Measurements from ENCODE around the gene ITGA3.
A peak's percentile ranks its signal among the peaks of the same experiment; 100 is the strongest.

The ITGA3 gene

DNA sequence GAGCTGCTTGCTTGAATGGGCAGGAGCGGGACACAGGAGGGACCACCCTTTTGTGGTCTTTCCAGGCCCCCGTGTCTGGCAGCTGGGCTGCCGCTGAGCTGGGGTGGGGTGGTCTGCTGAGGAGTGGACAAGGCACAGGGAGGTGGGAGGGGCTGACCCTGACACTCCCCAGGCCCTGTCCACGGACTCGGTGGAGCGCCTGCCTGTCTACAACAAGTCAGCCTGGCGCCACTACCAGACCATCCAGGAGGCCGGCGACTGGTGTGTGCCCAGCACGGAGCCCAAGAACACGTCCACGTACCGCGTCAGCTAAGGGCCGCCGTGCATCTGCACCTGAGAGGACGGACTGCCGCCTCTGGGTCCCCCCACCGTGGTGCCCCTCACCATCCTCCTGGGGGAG, 53.9 kb downstream of the ITGA3 start:
- TF ChIP-seq, protein P1, sequence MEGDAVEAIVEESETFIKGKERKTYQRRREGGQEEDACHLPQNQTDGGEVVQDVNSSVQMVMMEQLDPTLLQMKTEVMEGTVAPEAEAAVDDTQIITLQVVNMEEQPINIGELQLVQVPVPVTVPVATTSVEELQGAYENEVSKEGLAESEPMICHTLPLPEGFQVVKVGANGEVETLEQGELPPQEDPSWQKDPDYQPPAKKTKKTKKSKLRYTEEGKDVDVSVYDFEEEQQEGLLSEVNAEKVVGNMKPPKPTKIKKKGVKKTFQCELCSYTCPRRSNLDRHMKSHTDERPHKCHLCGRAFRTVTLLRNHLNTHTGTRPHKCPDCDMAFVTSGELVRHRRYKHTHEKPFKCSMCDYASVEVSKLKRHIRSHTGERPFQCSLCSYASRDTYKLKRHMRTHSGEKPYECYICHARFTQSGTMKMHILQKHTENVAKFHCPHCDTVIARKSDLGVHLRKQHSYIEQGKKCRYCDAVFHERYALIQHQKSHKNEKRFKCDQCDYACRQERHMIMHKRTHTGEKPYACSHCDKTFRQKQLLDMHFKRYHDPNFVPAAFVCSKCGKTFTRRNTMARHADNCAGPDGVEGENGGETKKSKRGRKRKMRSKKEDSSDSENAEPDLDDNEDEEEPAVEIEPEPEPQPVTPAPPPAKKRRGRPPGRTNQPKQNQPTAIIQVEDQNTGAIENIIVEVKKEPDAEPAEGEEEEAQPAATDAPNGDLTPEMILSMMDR (IDR thresholded peaks at IDR 0.05; ENCODE audit: low read depth, low read length) = no peak
- no peak for DNase-seq
- H3K27ac ChIP-seq = no peak overlapping the region; the same call in 1 of the 2 replicates
- H3K9me3 ChIP-seq (ENCODE audit: severe bottlenecking) = no peaks in the 10 kb centered on the region
- H3K27me3 ChIP-seq (ENCODE audit: insufficient read depth, low read depth, severe bottlenecking) = no peaks in the 10 kb centered on the region
- peaks cover 25% of the 10 kb centered on the region for H3K36me3 ChIP-seq
- H3K4me3 ChIP-seq (ENCODE audit: low read depth, low read length) = no peak overlapping the region

DNA sequence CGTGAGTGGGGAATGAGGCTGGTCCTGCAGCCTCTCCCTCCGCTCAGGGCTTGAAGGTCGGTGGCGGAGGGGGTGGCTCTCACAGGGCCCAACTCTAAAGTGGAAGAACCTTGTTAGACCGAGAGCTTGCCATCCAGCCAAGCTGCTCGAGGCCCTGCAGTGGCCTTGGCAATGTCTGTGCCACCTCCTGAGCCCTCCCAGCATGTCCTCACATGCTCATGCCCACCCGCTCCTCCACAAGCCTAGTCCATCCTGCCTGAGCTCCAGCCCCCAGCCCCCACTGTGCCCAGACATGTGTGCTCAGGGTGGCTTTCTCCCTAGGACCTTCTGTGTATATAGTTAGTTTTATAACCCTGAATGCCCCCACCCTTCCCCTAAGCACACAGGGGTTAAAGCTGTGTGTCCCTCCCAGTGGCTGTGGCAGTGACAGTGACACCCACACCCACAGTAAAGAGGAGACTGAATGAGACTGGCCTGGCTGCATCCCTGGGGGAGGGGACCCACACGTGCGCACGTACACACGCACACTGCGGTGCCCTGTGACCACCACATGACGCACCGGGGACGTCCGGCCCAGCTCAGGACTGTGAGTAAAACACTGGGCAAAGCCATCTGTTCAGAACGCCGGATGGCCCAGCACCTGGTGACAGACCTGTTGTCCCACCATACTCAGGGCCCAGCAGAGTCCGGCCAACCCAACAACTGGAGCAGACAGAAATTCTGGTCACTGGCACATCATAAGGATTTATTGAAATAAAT, 54.9 kb downstream of the ITGA3 start:
- H3K27me3 ChIP-seq (ENCODE audit: insufficient read depth, low read depth, severe bottlenecking) = no peaks in the 10 kb centered on the region
- no peaks in the 10 kb centered on the region for H3K9me3 ChIP-seq (ENCODE audit: severe bottlenecking)
- H3K36me3 ChIP-seq = peaks cover 32% of the 10 kb centered on the region
- TF ChIP-seq, protein P1 (IDR thresholded peaks at IDR 0.05; ENCODE audit: low read depth, low read length) = no peak
- peak overlapping the region; percentile 87 for H3K27ac ChIP-seq
- H3K4me3 ChIP-seq (ENCODE audit: low read depth, low read length) = no peak overlapping the region
- DNase-seq = peak; percentile 85

DNA sequence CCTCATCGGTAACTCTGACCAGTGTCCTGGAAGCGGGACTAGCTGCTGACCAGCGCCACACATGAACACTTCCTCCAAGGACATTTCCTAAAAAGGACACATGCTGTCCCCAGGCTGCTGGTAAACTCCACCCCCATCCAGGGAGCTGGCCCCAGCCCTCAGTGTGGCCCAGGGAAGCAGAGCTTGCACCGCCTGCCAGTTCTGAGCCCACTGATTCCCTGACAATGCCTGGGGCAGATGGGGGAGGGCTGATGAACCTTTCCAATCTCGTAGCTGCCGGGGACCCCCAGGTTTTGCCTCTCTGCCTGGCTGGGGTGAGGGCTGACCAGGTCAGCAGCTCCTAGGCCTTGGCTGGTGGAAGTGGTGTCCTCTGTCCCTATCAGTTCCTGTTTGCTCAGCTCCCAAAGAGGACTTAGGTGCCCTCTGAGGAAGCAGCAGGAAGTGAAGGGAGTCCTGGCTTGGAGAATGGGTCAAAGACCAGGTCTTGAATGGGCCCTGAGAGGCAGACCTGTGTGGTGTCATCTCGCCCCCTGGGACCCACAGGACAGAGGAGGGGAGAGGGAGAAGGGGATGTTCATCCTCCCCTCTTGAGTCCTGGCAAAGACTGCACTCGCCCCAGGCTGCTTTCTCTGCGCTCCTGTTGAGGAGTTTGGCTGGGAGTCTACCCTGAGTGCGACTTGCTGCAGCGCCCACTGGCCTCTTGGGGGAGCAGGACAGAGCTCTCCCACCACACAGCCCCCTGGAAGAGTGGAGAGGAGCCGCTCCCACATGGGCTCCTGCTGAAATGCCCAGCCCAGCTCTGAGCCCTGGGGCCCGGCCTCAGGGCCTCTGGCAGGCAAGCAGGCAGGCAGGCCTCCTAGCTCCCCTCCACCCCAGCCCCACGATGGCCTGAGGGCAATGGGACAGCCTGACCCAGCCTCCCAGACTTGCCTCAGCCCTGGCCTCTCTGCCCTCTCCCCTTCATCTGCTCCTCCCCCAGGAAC, 56.1 kb downstream of the ITGA3 start:
- H3K4me3 ChIP-seq (ENCODE audit: low read depth, low read length) = no peak overlapping the region
- H3K27me3 ChIP-seq (ENCODE audit: insufficient read depth, low read depth, severe bottlenecking) = no peaks in the 10 kb centered on the region
- H3K27ac ChIP-seq = peak overlapping the region; percentile 87
- peak; percentile 87 for DNase-seq
- H3K36me3 ChIP-seq = peaks cover 40% of the 10 kb centered on the region
- H3K9me3 ChIP-seq (ENCODE audit: severe bottlenecking) = no peaks in the 10 kb centered on the region
- TF ChIP-seq, protein P1 (IDR thresholded peaks at IDR 0.05; ENCODE audit: low read depth, low read length) = peak; percentile 29; the same call in 1 of the 2 replicates

DNA sequence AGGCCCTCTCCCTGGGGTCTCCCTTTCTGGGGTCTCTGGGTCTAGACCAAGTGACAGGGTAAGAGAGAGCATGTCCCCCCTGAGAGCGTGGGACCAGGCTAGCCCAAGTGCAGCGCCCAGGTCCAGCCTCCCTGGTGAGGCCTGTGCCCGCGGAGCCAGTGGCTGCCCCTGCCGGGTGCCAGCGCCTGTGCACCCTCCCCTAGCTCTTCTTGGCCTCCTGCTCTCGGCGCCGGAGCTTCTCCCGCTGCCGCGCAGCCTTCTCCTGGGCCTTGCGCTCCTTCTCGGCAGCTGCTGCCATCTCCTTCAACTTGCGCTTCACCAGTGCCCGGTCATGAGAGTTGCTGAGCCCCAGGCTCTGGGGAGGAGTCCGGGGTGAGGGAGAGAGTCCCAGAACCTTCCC, 56.8 kb downstream of the ITGA3 start:
- Histone ChIP-seq H3K9me3 (ENCODE audit: severe bottlenecking) (no peaks in the 10 kb centered on the region), H3K36me3 (peaks cover 45% of the 10 kb centered on the region), H3K4me3 (ENCODE audit: low read depth, low read length) (no peak overlapping the region), H3K27me3 (ENCODE audit: insufficient read depth, low read depth, severe bottlenecking) (no peaks in the 10 kb centered on the region), H3K27ac (peak overlapping the region; percentile 87)
- no peak for DNase-seq
- TF ChIP-seq, protein P1 (IDR thresholded peaks at IDR 0.05; ENCODE audit: low read depth, low read length) = no peak

DNA sequence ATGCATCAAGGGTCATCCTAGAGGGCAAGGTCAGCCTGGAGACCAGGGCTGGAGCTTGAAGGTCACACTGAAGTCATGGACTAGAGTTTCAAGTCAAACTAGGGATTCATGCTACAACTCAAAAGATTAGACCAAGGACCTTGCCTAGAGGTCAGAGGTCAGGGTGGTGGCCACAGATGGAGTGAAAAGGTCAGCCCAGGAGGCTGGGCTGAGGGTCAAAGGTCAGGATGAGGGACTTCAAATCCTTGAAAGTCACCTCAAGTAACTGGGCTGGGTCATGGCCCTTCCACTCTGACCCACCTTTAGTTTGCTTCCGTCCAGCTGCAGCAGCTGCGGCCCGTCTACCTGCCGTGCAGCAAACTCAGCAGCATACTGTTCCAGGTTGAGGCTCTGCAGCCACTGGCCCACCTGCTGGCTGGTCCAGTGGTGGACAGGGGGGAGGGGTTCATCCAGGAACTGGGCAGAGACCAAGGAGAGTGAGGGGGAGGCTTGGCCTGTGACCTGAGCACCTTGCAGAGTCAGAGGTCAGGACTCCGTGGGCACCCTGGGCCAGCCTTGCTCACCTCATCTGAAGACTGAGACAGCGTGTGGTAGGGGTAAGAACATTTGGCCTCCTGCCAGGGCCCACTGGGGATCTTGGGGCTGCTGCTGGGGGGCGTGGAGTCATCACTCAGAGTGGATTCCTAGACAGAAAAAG, 57.9 kb downstream of the ITGA3 start:
- DNase-seq = no peak
- H3K4me3 ChIP-seq (ENCODE audit: low read depth, low read length) = no peak overlapping the region
- TF ChIP-seq, protein P1 (IDR thresholded peaks at IDR 0.05; ENCODE audit: low read depth, low read length) = no peak
- H3K9me3 ChIP-seq (ENCODE audit: severe bottlenecking) = no peaks in the 10 kb centered on the region
- peaks cover 46% of the 10 kb centered on the region for H3K36me3 ChIP-seq
- H3K27me3 ChIP-seq (ENCODE audit: insufficient read depth, low read depth, severe bottlenecking) = no peaks in the 10 kb centered on the region
- no peak overlapping the region for H3K27ac ChIP-seq

All from WERI-Rb-1 (cell line).